Right kidney (tissue), 1 donor: ENCODE measurements around the gene GGT7.
"Not testable (repeated sequence)": the region's sequence is repeated elsewhere in the genome, so short reads cannot be mapped to it uniquely, and the experiment has no call there.

Experiments used
- DNase-seq: peaks from one replicate; pipeline ENCODE4 v3.0.0-alpha.2; 2016

GGT7 gene

DNA sequence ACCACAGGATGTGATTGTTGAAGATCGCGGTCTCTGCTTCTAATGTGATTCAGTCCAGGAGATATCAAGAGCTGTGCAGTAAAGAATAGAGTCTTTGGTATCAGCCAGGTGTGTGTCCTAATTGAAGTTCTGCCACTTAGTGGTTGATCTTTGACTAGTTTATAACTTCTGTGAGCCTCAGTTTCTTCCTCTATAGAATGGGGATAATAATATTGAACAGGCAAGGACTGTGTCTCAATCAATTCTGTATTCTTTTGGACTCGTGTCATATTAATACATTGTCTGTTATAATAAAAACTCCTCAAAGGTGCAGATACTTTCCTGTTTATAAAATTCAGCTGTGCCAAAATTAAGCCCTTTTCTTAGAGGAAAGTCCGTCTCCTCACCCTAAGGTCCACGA is 24.1 kb downstream of the GGT7 start:
- DNase-seq: no peak

DNA sequence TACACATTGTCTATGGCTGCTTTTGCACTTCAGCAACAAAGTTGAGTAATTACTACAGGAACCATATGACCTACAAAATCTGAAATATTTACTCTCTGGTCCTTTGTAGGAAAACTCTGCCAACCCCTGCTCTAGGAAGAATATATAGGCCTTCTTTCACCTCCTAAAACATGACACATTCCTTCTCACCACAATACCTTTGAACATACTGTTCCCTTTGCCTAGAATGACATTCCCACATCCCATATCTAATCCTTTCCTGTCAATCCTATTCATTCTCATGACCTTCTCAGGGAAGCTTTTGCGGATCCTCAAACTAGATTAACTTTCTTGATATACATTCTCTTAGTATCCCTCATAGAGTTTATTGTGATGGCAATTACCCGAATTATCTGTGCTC is 29.2 kb downstream of the GGT7 start:
- no peak for DNase-seq

DNA sequence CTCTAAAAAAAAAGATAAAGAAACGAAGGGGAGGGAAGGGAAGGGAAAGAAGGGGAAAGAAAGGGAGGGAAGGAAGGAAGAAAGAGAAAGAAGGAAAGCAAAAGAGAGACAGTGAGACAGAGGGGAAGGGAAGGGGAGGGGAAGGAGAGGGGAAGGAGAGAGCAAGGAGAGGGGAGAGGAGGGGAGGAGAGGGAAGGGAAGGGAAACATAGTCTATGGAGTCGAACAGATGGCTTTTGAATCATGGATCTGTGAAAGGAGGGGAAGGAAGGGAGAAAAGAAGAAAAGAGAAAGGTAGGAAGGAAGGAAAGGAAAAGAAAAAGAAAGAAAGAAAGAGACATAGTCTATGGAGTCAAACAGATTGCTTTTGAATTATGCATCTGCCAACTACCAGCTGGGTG is 30.5 kb downstream of the GGT7 start:
- DNase-seq: no peak

DNA sequence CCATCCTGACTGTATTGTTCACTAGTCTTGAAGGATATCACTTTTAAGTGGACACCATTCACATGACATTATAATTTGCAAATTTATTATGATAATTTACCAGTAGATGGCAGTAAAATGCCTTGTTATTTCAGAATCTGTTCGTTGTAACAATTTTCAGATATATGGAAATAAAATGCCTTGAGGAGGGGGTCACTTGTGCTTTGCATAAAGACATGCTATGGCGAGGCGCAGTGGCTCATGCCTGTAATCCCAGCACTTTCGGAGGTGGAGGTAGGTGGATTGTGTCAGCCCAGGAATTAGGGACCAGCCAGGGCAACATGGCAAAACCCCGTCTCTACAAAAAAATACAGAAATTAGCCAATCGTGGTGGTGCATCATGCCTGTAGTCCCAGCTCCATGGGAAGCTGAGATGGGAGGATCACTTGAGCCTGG is 38.2 kb downstream of the GGT7 start:
- DNase-seq: no peak

DNA sequence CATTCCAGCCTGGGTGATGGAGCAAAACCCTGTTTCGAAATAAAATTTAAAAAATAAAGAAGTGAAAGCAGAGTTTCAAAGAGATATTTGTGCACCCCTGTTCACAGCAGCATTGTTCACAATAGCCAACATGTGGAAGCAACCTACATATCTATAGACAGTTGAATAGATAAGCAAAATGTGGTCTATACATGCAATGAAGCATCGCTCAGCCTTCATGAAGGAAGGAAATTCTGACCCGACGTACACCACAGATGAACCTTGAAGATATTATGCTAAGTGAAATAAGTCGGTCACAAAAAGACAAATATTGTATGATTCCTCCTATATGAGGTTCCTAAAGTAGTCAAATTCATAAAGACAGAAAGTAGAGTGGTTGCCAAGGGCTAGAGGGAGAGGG is 40.7 kb downstream of the GGT7 start:
- DNase-seq: no peak

DNA sequence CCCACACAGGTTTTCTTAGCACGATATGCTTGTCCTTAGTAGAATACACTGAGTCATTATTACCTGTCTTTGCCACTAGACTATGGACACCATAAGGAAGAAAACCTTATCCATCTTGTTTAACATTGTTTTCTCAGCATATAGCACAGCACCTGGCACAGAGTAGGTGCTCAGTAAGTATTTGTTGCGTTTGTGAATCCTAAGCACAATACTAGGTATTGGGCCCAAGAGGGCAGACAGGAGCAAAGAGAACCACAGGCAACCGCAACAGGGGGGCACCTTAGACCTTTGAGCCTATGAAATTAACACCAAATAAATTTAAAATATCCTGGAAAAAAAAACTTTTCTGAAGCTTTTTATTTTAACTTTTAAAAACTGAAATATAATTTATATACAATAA is 43.5 kb downstream of the GGT7 start:
- no peak for DNase-seq

DNA sequence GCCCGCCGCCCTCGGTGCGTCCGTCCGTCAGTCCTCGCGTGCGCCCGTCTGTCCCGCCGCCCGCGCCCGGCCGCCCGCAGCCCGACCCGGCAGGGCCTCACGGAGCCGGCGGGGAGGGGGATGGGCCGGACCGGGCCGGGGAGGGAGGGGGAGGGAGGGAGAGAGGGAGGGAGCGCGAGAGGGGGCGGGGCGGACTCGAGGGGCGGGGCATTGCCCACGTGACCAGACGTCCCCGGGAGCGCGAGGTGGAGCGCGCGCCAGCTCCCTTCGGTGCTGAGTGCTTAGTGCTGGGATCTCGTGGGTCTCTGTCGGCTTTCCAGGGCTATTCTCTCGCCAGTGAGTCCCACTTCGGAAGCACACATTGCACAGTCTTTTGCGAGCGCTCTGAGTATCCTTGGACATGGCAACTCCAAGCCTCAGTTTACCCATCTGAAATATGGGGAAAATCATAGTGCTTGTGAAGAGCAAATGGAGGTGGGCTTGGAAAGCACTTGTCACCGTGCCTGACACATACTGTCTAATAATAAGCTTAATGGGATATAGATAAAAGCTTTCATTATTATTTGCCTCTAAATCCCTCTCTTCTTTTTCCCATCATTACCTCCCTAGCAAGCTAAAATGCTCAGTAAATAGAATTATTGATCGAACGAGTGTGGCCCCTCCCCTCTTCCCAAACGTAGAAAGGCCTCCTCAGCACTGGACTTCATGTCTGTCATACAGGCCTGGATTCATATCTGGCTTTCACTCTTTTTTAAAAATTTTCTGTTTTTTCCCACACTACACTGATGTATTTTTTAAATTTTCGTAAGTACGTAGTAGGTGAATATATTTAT is 46.9 kb downstream of the GGT7 start, which contains the start of gene NCOA6:
NCOA6 (minus strand) TSS at position 122 of the 833 bp plus-strand sequence. CDS start 43,296 bp downstream, outside the sequence.
- peak; percentile 38 for DNase-seq

DNA sequence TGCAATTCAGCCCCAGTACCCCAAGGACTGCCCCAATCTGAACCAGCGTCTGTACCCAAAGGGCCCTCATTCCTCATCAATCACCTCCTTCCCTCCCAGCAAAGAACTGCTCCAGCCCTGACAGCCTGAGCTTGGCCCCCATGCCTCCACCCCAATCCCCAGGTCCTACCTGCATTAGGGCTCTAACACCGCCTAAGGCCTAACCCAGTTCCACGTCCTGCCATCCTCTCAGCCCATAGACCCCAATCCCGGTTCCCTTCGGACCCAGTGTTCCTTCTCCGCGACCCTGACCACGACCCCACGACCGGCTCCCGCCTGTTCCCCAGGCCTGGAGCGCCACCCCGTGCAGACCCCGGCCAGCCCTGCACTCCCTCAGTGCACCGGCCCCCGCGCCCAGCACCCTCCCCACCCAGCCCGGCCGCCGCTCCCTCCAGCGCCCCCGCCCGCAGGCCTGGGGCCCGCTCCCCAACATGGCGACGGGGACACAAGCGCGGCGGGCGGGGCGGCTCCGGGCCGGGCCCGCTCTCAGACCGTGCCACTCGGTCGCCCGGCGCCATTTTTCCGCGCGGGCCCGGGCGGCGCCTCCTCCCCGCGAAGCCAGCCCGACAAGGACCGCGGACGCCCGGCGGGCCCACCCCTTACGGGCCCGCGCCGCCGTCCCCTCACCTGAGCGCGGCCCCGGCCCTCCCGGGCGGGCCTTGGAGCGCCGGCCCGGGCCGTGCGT is 47.7 kb downstream of the GGT7 start:
- peak; percentile 69 for DNase-seq

DNA sequence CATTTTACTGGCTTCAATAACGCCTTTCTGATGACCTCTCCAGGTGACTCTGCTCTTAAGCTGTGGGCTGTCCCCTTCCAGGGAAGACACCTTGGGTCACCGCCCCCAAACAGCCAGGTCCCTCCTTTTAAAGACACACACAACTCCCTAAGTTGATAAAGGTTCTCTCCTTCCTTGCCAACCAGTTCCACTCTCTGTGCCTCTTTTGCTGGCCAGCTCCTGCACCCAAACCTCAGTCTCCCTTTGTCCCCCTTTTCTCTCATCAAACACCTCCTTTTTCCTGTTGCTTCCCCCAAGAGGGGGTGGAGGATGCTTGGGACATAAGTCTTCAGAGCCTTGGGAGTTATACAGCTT is 48.2 kb downstream of the GGT7 start:
- no peak for DNase-seq

DNA sequence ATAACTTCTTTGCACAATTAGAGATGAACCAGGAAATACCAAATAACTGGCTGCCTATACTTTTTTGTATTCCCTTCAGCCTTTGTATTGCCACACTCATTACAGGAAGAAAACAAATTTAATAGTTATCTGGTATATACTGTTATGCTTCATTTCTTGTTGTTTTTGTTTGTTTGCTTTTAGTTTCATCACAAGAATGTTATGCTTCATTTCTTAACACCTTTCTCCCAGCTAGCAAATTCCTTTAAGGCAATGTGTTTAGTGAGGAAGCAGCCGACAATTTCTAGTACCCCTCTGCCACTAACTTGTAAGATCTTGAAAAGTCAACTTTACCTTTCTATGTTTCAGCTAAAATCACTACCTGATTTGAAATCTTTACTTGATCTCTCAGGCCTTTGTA is 48.6 kb downstream of the GGT7 start:
- DNase-seq: peak; percentile 14

DNA sequence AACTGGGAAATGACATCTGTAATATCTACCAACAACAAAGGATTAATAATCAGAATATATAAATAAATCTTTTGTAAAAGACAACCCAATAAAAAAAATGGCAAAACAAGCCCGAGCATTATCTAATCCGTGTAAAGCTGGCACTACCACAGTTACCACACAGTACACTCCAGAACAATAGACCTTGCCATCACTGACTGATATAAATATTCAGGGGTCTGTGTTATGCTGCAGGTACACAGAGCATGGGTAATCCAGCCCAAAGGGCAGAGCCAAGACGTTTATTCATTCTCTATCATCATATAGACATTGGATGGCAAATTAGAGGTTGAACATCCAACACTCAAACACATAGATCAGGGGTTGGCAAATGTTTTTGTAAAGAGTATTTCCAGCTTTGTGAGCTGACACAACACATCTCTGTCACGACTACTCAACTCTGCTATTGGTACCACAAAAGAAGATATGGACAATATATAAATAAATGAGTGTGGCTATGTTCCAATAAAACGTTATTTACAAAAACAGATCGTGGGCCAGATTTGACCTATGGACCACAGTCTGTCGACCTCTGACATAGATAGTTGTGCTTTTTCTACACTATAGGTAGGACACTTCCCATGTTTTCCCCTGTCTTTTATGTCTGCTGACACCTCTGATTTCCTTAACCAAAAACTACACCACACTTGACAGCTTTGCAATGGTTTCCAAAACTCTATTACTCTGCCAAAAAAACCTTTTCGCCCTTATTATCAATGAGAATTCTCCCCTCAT is 51.7 kb downstream of the GGT7 start:
- DNase-seq: no peak

DNA sequence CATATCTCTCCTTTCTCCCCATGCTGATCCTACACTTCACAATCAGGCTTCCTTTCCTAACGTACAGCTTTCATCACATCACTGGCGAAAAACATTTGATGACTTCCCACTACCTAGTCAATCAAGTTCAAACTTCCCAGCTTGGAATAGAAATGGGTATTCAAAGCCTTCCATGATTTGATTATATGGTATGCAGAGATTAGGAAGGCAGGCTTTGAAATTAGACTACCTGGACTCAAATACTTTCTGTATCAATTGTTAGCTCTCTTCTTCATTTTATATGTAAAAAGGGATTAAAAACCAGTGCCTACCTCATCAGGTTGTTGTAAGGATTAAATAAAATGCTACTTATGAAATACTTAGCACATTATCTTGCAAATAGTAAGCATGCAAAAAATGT is 54.9 kb downstream of the GGT7 start:
- DNase-seq: no peak

DNA sequence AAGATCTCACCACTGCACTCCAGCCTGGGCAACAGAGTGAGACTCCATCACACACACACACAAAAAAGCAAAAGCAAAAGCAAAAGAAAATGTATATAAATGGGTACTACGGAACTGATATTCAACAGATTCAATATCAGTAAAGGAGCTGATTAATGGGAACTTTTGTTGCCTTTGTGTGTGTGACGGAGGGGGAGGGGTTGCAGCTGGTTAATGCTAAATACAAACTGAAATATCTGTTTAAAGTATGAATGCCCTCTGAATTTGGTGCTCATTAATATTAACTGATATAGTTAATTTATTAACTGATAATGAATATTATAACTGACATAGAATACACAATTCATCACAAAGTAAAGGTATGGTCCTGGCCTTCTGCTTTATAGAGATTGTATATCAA is 55.6 kb downstream of the GGT7 start:
- DNase-seq: no peak

DNA sequence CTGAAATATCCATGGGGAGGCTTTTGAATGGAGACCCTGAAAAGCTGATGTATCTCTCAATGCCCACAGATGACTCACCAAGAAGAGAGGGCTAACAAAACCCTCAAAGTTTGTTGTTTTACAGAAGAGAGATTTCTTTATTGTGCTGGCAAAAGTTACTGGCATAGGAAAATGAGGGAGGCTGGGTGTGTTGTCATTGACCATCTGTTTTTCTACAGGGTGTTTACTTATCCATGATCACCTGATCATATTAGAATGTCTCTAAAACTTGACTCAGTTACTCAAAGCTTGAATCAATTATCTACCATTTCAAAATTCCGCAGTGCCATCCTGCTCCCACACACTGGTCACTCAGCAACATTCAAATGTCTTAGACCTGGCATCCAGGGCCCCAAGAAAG is 57.0 kb downstream of the GGT7 start:
- DNase-seq: no peak

DNA sequence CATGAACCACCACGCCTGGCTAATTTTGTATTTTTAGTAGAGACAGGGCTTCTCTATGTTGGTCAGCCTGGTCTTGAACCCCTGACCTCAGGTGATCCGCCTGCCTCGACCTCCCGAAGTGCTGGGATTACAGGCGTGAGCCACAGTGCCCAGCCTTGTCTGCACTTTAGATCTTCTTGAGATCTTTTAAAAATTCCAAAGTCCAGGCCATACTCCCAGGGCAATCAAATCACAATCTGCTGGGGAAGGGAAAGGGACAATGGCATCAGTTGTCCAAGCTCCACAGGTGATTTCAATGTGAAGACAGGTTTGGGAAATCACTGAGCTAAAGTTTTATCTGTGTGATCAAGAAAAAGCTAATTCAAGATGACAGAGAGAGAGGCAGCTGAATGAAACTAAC is 64.1 kb downstream of the GGT7 start:
- no peak for DNase-seq

DNA sequence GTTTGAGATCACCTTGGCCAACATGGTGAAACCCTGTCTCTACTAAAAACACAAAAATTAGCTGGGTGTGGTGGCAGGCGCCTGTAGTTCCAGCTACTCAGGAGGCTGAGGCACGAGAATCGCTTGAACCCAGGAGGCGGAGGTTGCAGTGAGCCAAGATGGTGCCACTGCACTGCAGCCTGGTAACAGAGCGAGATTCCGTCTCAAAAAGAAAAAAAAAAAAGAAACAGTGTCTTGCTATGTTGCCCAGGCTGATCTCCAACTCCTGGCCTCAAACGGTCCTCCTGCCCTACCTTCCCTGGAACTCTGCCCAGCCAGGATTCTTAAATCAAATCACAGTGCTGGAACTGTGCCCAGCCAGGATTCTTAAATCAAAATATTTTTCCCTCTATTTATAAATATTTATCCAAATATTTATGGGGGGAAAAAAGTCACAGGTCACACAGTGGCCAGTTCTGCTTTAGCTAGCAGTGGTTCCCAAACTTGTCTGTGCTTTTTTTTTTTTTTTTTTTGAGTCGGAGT is 64.7 kb downstream of the GGT7 start:
- DNase-seq: not testable (repeated sequence)

DNA sequence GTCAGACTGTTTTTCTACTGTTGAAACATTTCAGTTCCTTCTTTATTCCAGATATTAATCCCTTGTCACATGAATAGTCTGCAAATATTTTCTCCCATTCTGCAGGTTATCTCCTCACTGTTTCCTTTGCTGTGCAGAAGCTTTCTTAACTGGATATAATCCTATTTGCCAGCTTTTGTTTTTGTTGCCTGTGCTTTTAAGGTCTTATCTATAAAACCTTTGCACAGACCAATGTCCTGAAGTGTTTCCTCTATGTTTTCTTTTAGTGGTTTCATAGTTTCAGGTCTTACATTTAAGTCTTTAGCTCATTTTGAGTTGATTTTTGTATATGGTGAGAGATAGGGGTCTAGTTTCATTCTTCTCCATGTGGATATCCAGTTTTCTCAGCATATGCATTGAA is 66.4 kb downstream of the GGT7 start:
- DNase-seq: no peak

DNA sequence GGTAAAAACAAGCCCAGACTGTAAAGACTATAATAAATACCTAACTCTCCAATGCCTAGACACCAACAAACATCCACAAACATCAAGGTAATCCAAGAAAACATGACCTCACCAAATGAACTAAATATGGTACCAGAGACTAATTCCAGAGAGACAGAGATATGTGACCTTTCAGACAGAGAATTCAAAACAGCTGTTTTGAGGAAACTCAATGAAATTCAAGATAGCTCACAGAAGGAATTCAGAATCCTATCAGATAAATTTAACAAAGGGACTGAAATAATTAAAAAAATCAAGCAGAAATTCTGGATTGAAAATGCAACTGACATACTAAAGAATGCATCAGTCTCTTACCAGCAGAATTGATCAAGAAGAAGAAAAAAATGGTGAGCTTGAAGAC is 73.8 kb downstream of the GGT7 start:
- no peak for DNase-seq

DNA sequence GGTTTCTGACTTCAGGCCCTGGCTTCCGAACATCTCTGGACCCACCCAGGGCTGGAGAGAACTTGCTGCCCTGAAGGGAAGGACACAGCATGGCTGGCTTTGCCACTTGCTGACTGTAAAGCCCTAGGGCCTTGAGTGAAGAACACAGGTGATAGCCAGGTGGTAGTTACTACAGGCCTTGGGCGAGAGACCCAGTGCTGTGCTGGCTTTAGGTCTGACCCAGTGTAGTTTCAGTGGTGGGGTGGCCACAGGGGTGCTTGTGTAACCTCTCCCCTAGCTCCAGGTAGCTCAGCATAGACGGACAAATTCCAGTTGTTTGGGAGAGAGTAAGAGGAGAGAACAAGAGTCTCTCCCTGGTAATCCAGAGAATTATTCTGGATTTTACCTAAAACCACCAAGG is 74.3 kb downstream of the GGT7 start:
- DNase-seq: no peak

DNA sequence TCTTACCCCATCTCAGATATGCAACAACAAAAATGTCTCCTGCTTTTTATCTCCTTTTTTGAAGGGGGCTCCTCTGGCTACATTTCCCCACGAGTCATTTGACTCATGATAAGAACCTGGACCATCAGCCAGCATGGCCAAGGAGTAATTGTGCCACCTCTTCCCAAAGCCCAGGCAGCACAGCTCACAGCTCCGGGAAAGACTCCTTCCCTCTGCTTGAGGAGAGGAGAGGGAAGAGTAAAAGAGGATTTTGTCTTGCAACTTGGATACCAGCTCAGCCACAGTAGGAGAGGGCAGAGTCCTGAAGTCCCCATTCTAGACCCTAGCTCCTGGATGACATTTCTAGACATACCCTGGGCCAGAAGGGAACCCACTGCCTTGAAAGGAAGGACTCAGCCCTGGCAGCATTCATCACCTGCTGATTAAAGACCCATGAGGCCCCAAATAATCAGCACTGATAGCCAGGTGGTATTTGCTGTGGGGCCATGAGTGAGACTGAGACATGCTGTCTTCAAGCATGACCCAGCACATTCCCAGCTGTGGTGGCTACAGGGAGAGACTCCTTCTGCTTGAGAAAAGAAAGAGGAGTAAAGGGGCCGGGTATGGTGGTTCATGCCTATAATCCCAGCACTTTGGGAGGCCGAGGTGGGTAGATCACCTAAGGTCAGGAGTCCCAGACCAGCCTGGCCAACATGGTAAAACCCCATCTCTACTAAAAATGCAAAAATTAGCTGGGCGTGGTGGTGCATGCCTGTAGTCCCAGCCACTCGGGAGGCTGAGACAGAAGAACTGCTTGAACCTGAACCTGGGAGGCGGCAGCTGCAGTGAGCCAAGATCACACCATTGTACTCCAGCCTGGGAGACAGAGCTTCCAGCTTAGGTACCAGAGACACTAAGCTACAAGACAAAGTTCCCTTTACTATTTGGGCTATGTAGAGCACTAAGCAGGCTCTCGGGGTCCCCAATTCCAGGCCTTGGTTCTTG is 75.4 kb downstream of the GGT7 start:
- DNase-seq: no peak
